Neural progenitor cell (in vitro differentiated cells): ENCODE results near the gene TBL2. TPM values are rescaled to one million over a fixed set of nuclear protein-coding genes. Genes with fewer than 3 reads are reported as not detected.
"Not testable (repeated sequence)": the region's sequence is repeated elsewhere in the genome, so short reads cannot be mapped to it uniquely, and the experiment has no call there.

Experiments
- DNase-seq: peaks from one replicate; pipeline ENCODE4 v3.0.0-alpha.2; 2016; ENCODE audit warnings: low spot score
- H2AFZ ChIP-seq: fragments of 200-600 bp; sonication (generic); replicated peaks from 2 replicates; pipeline ENCODE4 v1.6.1; 2016; ENCODE audit warnings: antibody characterized with exemption
- H3F3A ChIP-seq: fragments of 200-600 bp; sonication (generic); 2 replicates; pipeline ENCODE4 v1.6.1; 2016; ENCODE audit warnings: antibody characterized with exemption, low read depth
- H3K27ac ChIP-seq: fragments of 200-600 bp; sonication (generic); 2 replicates; pipeline ENCODE4 v1.5.1; 2016; ENCODE audit warnings: mild to moderate bottlenecking
- H3K27me3 ChIP-seq: fragments of 200-600 bp; sonication (generic); 2 replicates; pipeline ENCODE4 v1.6.1; 2016; ENCODE audit warnings: mild to moderate bottlenecking, moderate library complexity
- H3K36me3 ChIP-seq: fragments of 200-600 bp; sonication (generic); 2 replicates; pipeline ENCODE4 v1.5.1; 2016
- H3K4me1 ChIP-seq: fragments of 200-600 bp; sonication (generic); 2 replicates; pipeline ENCODE4 v1.6.1; 2016; ENCODE audit warnings: mixed run types
- H3K4me2 ChIP-seq: fragments of 200-600 bp; sonication (generic); 2 replicates; pipeline ENCODE4 v1.6.1; 2016
- H3K4me3 ChIP-seq: fragments of 200-600 bp; sonication (generic); 2 replicates; pipeline ENCODE4 v1.5.1; 2016
- H3K79me2 ChIP-seq: fragments of 200-600 bp; sonication (generic); 2 replicates; pipeline ENCODE4 v1.6.1; 2016; ENCODE audit warnings: low read depth
- H3K9ac ChIP-seq: fragments of 200-600 bp; sonication (generic); 2 replicates; pipeline ENCODE4 v1.6.1; 2016
- H3K9me3 ChIP-seq: fragments of 200-600 bp; sonication (generic); 2 replicates; pipeline ENCODE4 v1.5.1; 2016; ENCODE audit warnings: low read depth
- H4K20me1 ChIP-seq: fragments of 200-600 bp; sonication (generic); 2 replicates; pipeline ENCODE4 v1.6.1; 2016; ENCODE audit warnings: low read depth
- H3K27ac Mint-ChIP-seq: 3 replicates; pipeline ENCODE4 v1.8.0; 2021; ENCODE audit warnings: mixed read lengths
- H3K27me3 Mint-ChIP-seq: 2 replicates; pipeline ENCODE4 v1.8.0; 2022; ENCODE audit warnings: low read depth, mild to moderate bottlenecking, inconsistent platforms, moderate library complexity, mixed read lengths; ENCODE audit not compliant: insufficient read depth
- H3K36me3 Mint-ChIP-seq: 3 replicates; pipeline ENCODE4 v1.8.0; 2021; ENCODE audit warnings: mixed read lengths
- H3K4me1 Mint-ChIP-seq: 3 replicates; pipeline ENCODE4 v1.8.0; 2021; ENCODE audit warnings: mixed read lengths
- H3K4me3 Mint-ChIP-seq: 3 replicates; pipeline ENCODE4 v1.8.0; 2021; ENCODE audit warnings: mild to moderate bottlenecking, moderate library complexity, mixed read lengths
- H3K9me3 Mint-ChIP-seq: 3 replicates; pipeline ENCODE4 v1.8.0; 2020; ENCODE audit warnings: mixed read lengths
- CTCF ChIP-seq: fragments of 200-600 bp; sonication (generic); IDR thresholded peaks from 2 replicates; pipeline ENCODE4 v1.5.1; 2017; ENCODE audit warnings: antibody characterized with exemption, mild to moderate bottlenecking
- EZH2 ChIP-seq: fragments of 200-600 bp; sonication (generic); IDR thresholded peaks from 2 replicates; pipeline ENCODE4 v1.6.1; 2017; ENCODE audit warnings: antibody characterized with exemption, mild to moderate bottlenecking, moderate library complexity
- EZH2phosphoT487 ChIP-seq: fragments of 200-600 bp; sonication (generic); IDR thresholded peaks from 2 replicates; pipeline ENCODE4 v1.6.1; 2017; ENCODE audit warnings: antibody characterized with exemption
- total RNA-seq: library from RNA; depleted of rRNA; stranded (reverse); fragments of >200 nt; gene quantifications from 2 replicates; pipeline ENCODE4 v1.2.3, GENCODE V29; 2015; ENCODE audit warnings: low replicate concordance

Gene TBL2
- total RNA-seq, 1 donor from 2014 or later, result 29.0 TPM

- Histone ChIP-seq H4K20me1 (no peaks in the 10 kb centered on the region), H3K36me3 (no peaks in the 10 kb centered on the region), H3K4me3 (no peak overlapping the region), H3K27me3 (peaks cover 3% of the 10 kb centered on the region), H3K9ac (no peak overlapping the region), H3K4me1 (no peaks in the 10 kb centered on the region), H3F3A (no peaks in the 10 kb centered on the region), H3K27ac (no peak overlapping the region), H3K9me3 (no peaks in the 10 kb centered on the region), H3K4me2 (no peak overlapping the region), H2AFZ (no peak overlapping the region), H3K79me2 (no peaks in the 10 kb centered on the region)
- Mint-ChIP-seq H3K27me3 (peaks cover 21% of the 10 kb centered on the region), H3K36me3 (no peaks in the 10 kb centered on the region), H3K9me3 (no peaks in the 10 kb centered on the region), H3K27ac (no peak overlapping the region), H3K4me1 (peaks cover 9% of the 10 kb centered on the region), H3K4me3 (no peak overlapping the region)
- peak; percentile 49 for DNase-seq
- TF ChIP-seq EZH2 (no peak), CTCF (peak; percentile 16), EZH2phosphoT487 (no peak)
These were observed 37.5 kb upstream of the TBL2 start for GRCh38 chr7:73615886-73616285.

GRCh38 chr7:73614937-73615336, 36.6 kb upstream of the TBL2 start:
- not testable (repeated sequence) for H3K27me3 ChIP-seq, H3K27ac ChIP-seq, H3K27ac Mint-ChIP-seq, H3K9ac ChIP-seq, H3K9me3 ChIP-seq, H3K36me3 Mint-ChIP-seq, H3K4me2 ChIP-seq, H3K36me3 ChIP-seq, H3K4me1 ChIP-seq, H3K4me3 ChIP-seq, H3K9me3 Mint-ChIP-seq, H2AFZ ChIP-seq, H3F3A ChIP-seq, H3K79me2 ChIP-seq, H3K4me3 Mint-ChIP-seq, H3K4me1 Mint-ChIP-seq, H4K20me1 ChIP-seq, DNase-seq
- peaks cover 17% of the 10 kb centered on the region for H3K27me3 Mint-ChIP-seq

GRCh38 chr7:73613954-73614735, 35.8 kb upstream of the TBL2 start:
- Histone ChIP-seq H3K36me3 (no peaks in the 10 kb centered on the region), H3K4me2 (no peak overlapping the region), H3K27me3 (no peaks in the 10 kb centered on the region), H3K27ac (no peak overlapping the region), H4K20me1 (no peaks in the 10 kb centered on the region), H3K4me3 (no peak overlapping the region), H3K9me3 (no peaks in the 10 kb centered on the region), H3F3A (no peaks in the 10 kb centered on the region), H2AFZ (no peak overlapping the region), H3K79me2 (no peaks in the 10 kb centered on the region), H3K4me1 (no peaks in the 10 kb centered on the region), H3K9ac (no peak overlapping the region)
- TF ChIP-seq CTCF (no peak), EZH2phosphoT487 (no peak), EZH2 (no peak)
- Mint-ChIP-seq H3K4me1 (peaks cover 9% of the 10 kb centered on the region), H3K27me3 (peaks cover 18% of the 10 kb centered on the region), H3K9me3 (no peaks in the 10 kb centered on the region), H3K4me3 (no peak overlapping the region), H3K36me3 (no peaks in the 10 kb centered on the region), H3K27ac (no peak overlapping the region)
- no peak for DNase-seq

- no peaks in the 10 kb centered on the region for H4K20me1 ChIP-seq
- H3F3A ChIP-seq, result no peaks in the 10 kb centered on the region
- TF ChIP-seq EZH2 (no peak), CTCF (peak; percentile 20), EZH2phosphoT487 (no peak)
- H3K4me3 ChIP-seq, result no peak overlapping the region
- no peak overlapping the region for H3K4me2 ChIP-seq
- H3K36me3 ChIP-seq, result no peaks in the 10 kb centered on the region
- no peaks in the 10 kb centered on the region for H3K4me1 ChIP-seq
- no peaks in the 10 kb centered on the region for H3K36me3 Mint-ChIP-seq
- H3K79me2 ChIP-seq, result no peaks in the 10 kb centered on the region
- H3K27ac ChIP-seq, result no peak overlapping the region
- no peak overlapping the region for H3K9ac ChIP-seq
- no peaks in the 10 kb centered on the region for H3K9me3 ChIP-seq
- no peaks in the 10 kb centered on the region for H3K9me3 Mint-ChIP-seq
- no peak overlapping the region for H2AFZ ChIP-seq
- peak; percentile 40 for DNase-seq
- H3K4me3 Mint-ChIP-seq, result no peak overlapping the region
- peaks cover 13% of the 10 kb centered on the region for H3K27me3 Mint-ChIP-seq
- no peak overlapping the region for H3K27ac Mint-ChIP-seq
- no peaks in the 10 kb centered on the region for H3K27me3 ChIP-seq
- peaks cover 7% of the 10 kb centered on the region for H3K4me1 Mint-ChIP-seq
These were observed 34.4 kb upstream of the TBL2 start for GRCh38 chr7:73612598-73613269.
